ENCODE data around the gene ARID3A. TPM values are rescaled to one million over a fixed set of nuclear protein-coding genes. Genes with fewer than 3 reads are reported as not detected.

ARID3A gene
- total and polyA plus RNA-seq, 9 donors = 1.1 to 8.1 (median 4.5) TPM

DNA sequence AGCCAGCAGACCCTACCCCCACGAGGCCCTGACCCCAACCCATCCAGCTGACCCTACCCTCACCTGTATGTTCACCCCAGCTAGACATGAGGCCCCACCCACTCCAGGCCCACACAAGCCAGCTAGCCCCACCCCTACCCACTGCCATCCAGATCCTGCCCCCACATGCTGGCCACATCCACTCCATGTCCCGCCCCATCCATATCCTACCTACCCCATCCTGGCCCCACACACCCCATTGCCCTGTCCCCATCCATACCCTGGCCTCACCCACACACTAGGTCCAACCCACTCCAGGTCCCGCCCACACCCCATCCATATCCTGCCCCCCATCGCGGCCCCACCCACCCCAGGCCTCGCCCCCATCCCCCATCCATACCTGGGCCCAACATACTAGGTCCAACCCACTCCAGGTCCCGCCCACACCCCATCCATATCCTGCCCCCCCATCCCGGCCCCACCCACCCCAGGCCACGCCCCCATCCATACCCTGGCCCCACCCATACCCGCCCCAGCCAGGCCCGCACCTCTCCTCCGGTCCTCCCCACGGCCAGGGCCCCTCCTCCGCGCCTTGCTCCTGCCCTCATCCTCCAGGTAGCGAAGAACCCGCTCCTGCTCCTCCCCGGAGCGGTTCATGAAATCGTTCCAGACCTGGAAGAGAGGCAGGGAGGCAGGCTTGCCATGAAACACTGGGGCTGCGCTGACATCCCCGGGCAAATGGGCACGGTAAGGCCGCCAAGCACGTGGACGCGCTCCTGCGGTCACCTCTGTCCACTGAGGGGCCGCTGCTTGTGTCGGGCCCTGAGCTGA, 25.3 kb upstream of the ARID3A start:
- no peaks in the 10 kb centered on the region for H3K4me1 ChIP-seq (ENCODE audit: insufficient read depth)
- no peak overlapping the region for H3K27ac ChIP-seq
- intact Hi-C loops (cut with DNase I) = no loop called here
- no peak overlapping the region for H3K4me3 ChIP-seq
- 79 to 87% (median 79%) methylated on average over 18 to 30 of the region's 30 CpGs for WGBS, 3 donors
- no peak for DNase-seq
- no peaks in the 10 kb centered on the region for H3K27me3 ChIP-seq
- no peak for TF ChIP-seq EP300 (IDR thresholded peaks at IDR 0.05)
- no peak for TF ChIP-seq POLR2A (IDR thresholded peaks at IDR 0.05)
- TF ChIP-seq, protein P1, sequence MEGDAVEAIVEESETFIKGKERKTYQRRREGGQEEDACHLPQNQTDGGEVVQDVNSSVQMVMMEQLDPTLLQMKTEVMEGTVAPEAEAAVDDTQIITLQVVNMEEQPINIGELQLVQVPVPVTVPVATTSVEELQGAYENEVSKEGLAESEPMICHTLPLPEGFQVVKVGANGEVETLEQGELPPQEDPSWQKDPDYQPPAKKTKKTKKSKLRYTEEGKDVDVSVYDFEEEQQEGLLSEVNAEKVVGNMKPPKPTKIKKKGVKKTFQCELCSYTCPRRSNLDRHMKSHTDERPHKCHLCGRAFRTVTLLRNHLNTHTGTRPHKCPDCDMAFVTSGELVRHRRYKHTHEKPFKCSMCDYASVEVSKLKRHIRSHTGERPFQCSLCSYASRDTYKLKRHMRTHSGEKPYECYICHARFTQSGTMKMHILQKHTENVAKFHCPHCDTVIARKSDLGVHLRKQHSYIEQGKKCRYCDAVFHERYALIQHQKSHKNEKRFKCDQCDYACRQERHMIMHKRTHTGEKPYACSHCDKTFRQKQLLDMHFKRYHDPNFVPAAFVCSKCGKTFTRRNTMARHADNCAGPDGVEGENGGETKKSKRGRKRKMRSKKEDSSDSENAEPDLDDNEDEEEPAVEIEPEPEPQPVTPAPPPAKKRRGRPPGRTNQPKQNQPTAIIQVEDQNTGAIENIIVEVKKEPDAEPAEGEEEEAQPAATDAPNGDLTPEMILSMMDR (IDR thresholded peaks at IDR 0.05) = no peak
- no peaks in the 10 kb centered on the region for H3K9me3 ChIP-seq
- no peaks in the 10 kb centered on the region for H3K36me3 ChIP-seq

DNA sequence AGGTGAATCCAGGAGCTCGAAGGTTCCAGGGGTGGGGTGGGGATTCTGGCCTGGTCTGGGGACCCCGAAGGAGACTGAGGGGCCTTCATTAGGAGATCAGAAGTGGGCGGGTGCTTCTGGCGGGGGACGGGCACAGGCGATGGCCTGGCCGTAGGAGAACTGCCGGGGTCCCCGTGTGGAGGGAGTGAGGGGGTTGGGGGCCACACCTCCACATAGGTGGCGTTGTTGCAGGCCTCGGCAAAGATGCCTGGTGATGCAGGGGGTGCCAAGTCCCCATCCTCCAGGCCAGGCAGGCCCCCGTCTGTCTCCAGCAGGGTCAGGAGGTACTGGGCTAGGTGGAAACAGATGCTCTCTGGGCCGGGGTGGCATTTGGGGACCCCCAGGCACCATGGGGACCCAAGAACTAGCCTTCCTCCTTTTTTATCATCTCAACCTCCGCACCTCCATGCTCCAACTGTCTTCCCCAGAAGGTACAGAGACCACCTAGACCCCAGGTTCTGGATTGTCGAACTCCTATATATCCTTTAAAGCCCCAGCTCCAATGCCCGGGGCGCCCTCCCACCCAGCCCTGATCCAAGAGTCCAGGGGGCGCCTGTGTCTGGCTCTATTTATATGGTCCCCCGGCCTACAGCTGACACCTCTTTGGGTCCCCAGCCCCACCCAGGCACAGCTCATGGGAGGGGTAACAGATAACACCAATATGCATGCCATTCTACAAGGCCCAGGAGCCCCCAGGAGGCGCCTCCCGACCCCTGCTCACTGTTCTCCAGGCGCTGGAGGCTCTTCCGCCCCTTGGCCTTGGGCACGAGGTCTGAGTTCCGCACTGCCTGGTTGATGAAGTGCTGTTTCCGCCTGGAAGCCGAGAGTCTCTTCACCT, 24.4 kb upstream of the ARID3A start:
- Histone ChIP-seq H3K36me3 (no peaks in the 10 kb centered on the region), H3K27ac (no peak overlapping the region), H3K9me3 (no peaks in the 10 kb centered on the region), H3K27me3 (no peaks in the 10 kb centered on the region), H3K4me3 (no peak overlapping the region), H3K4me1 (ENCODE audit: insufficient read depth) (no peaks in the 10 kb centered on the region)
- TF ChIP-seq POLR2A (IDR thresholded peaks at IDR 0.05) (no peak), EP300 (IDR thresholded peaks at IDR 0.05) (no peak)
- TF ChIP-seq, protein P1 (IDR thresholded peaks at IDR 0.05) = no peak
- intact Hi-C loops (cut with DNase I) = no loop called here
- DNase-seq = no peak
- 86 to 96% (median 89%) methylated on average over 26 to 27 of the region's 27 CpGs for WGBS, 3 donors

DNA sequence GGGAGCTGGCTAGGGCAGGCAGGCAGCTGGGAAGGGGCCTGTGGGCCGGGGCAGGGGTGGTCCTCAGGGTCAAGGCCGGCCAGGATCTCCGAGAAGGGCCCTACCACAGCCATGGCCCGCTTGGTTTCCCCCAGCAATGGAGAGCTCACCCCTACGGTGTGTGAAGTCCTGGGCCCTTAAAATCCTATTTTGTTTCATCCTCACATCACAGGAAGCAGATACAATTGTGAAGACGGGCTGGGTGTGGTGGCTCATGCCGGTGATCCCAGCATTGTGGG, 23.8 kb upstream of the ARID3A start:
- Histone ChIP-seq H3K9me3 (no peaks in the 10 kb centered on the region), H3K4me1 (ENCODE audit: insufficient read depth) (no peaks in the 10 kb centered on the region), H3K4me3 (no peak overlapping the region), H3K27me3 (no peaks in the 10 kb centered on the region), H3K27ac (no peak overlapping the region), H3K36me3 (no peaks in the 10 kb centered on the region)
- 84 to 91% (median 86%) methylated on average over 7 of the region's 7 CpGs for WGBS, 3 donors
- TF ChIP-seq POLR2A (IDR thresholded peaks at IDR 0.05) = no peak
- TF ChIP-seq, protein P1 (IDR thresholded peaks at IDR 0.05) = no peak
- TF ChIP-seq EP300 (IDR thresholded peaks at IDR 0.05) = no peak
- DNase-seq = no peak
- intact Hi-C loops (cut with DNase I) = no loop called here

DNA sequence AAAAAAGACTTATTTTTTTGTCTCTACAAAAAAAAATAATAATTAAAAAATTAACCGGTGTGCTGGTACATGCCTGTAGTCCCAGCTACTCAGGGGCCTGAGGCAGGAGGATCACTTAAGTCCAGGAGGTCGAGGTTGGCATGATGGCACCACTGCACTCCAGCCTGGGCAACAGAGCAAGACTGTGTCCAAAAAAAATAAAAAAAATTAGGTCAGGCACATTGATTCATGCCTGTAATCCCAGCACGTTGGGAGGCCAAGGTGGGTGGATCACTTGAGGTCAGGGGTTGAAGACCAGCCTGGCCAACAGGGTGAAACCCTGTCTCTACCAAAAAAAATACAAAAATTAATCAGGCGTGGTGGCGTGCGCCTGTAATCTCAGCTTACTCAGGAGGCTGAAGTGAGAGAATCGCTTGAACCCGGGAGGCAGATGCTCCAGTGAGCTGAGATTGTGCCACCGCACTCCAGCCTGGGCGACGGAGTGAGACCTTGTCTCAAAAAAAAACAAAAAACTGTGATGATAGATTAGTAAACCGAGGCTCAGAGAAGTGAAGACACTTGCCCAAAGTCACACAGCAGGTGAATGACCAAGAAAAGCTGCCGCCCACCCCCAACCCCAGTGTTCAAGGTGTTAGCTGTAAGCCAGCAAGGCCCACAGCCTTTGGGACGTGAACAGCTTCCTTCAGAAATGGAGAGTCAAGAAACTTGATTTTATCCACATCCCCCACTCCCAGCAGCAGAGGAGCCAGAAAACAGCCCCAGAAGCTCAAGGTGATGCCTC, 23.2 kb upstream of the ARID3A start:
- H3K36me3 ChIP-seq = no peaks in the 10 kb centered on the region
- no peaks in the 10 kb centered on the region for H3K27me3 ChIP-seq
- no peak overlapping the region for H3K4me3 ChIP-seq
- no peaks in the 10 kb centered on the region for H3K9me3 ChIP-seq
- WGBS, 3 donors = 89 to 91% (median 90%) methylated on average over 14 of the region's 14 CpGs
- DNase-seq = no peak
- H3K4me1 ChIP-seq (ENCODE audit: insufficient read depth) = no peaks in the 10 kb centered on the region
- no peak overlapping the region for H3K27ac ChIP-seq
- TF ChIP-seq POLR2A (IDR thresholded peaks at IDR 0.05) (no peak), EP300 (IDR thresholded peaks at IDR 0.05) (no peak)
- TF ChIP-seq, protein P1 (IDR thresholded peaks at IDR 0.05) = no peak
- intact Hi-C loops (cut with DNase I) = no loop called here
